Activated naive CD4-positive, alpha-beta T cell treated with anti-CD3 and anti-CD28 coated beads, Interleukin-2, amount 10 ng/mL, durations not matched to agents 7 days and 5 days (primary cell): ENCODE data around the gene ST7.

ENCODE experiments used
- CTCF ChIA-PET: fragments of 350-600 bp; sonication (Branson Sonifier 250); formaldehyde crosslinking; loops from one replicate; lab custom pipeline; 2021; ENCODE audit warnings: antibody characterized with exemption; lab: Charles Lee
- DNase-seq: peaks from one replicate; pipeline ENCODE4 v3.0.0-alpha.2; 2020
- H3K27ac Mint-ChIP-seq: one replicate; pipeline ENCODE4 v1.8.0; 2021; ENCODE audit warnings: mild to moderate bottlenecking, moderate library complexity, mixed read lengths
- H3K27me3 Mint-ChIP-seq: one replicate; pipeline ENCODE4 v1.8.0; 2021; ENCODE audit warnings: mild to moderate bottlenecking, mixed read lengths
- H3K36me3 Mint-ChIP-seq: one replicate; pipeline ENCODE4 v1.8.0; 2021; ENCODE audit warnings: mixed read lengths
- H3K4me1 Mint-ChIP-seq: one replicate; pipeline ENCODE4 v1.8.0; 2021; ENCODE audit warnings: mixed read lengths
- H3K4me3 Mint-ChIP-seq: one replicate; pipeline ENCODE4 v1.8.0; 2021; ENCODE audit warnings: mild to moderate bottlenecking, moderate library complexity, mixed read lengths
- H3K9me3 Mint-ChIP-seq: one replicate; pipeline ENCODE4 v1.8.0; 2021; ENCODE audit warnings: mixed read lengths

The ST7 gene

DNA sequence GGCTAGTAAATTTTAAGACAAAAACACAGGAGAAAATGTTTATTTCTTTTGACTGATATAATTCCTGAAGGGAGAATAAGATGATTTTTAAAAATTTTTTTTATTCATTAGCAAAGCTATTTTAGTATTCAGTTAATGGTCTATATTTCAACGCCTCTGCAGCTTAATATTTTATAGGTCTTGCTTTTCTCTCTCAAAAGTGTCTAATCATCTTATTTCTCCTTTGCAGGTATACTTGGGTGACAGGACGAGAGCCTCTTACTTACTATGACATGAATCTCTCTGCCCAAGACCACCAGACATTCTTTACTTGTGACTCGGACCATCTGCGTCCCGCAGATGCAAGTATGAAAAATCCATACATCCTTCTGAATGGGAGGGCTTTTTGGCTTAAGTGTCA lies 177.0 kb downstream of the ST7 start:
- no peaks in the 10 kb centered on the region for H3K36me3 Mint-ChIP-seq
- CTCF ChIA-PET, result interaction anchor here (1.0 to 1.6 kb wide), 6 partner anchors 10 to 200 kb away, joined by 3 to 6 read pairs (median 4); no protein-coding TSS in a partner anchor
- peaks cover 4% of the 10 kb centered on the region for H3K4me1 Mint-ChIP-seq
- H3K4me3 Mint-ChIP-seq, result no peak overlapping the region
- no peak for DNase-seq
- H3K27me3 Mint-ChIP-seq, result peaks cover 3% of the 10 kb centered on the region
- H3K9me3 Mint-ChIP-seq, result no peaks in the 10 kb centered on the region
- H3K27ac Mint-ChIP-seq, result no peak overlapping the region

DNA sequence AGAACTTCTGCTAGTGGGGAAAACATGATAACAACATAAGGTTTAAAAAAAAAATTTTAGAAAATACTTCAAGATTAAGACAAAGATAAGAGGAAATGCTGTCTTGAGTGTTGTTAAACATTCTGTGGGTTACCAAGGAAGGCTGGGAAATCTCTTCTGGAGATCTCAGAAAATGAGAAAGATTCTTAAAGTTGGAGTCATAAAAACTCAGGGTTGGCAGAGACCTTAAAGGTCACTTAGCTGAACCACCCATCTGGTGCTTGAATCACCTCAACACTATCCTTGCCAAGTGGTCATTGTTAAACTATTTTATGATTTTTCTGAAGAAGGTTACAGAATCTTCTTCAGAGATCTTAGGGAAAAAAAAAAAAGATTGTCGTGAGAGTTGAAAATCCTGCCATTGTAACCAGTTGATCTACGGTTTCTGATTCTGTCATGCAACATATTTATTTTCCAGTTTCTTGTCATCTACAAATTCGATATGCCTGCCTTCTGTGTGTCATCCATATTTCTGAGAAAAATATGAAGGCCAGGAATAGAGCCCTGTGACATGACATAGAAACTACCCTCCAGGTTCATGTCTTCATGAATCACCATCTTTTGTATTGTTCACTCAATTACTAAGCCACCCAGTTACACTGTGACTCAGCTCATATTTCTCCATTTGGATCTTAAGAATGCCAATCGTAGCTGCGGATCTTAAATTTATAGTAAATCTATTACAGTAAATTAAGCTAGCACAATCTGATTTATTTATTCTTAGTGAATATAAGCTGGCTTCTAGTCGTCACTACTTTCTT lies 179.2 kb downstream of the ST7 start:
- Mint-ChIP-seq H3K4me1 (peaks cover 4% of the 10 kb centered on the region), H3K27ac (no peak overlapping the region), H3K9me3 (no peaks in the 10 kb centered on the region), H3K27me3 (peaks cover 3% of the 10 kb centered on the region), H3K4me3 (no peak overlapping the region), H3K36me3 (no peaks in the 10 kb centered on the region)
- no peak for DNase-seq
- CTCF ChIA-PET, result interaction anchor here (0.5 to 1.2 kb wide), 2 partner anchors 146 to 202 kb away, joined by 3 read pairs; no protein-coding TSS in a partner anchor

DNA sequence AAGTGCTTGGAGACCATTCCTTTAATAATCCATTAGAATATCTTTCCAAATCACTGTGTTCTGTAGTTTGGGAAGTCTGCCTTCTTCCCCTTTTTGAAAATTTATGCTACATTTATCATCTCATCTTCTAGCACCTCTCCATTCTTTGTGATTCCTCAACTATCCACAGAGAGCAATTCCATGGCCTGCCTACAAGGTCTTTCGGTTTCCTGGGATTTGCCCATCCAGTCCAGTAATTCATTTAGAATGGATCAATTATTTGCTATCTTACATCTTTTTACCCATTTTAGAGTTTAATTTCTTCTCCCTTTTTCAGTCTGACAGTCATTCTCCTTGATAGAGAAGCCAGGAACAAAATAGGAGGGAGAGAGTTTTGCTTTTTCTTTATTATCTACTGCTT lies 179.8 kb downstream of the ST7 start:
- Mint-ChIP-seq H3K4me3 (no peak overlapping the region), H3K4me1 (peaks cover 4% of the 10 kb centered on the region), H3K9me3 (no peaks in the 10 kb centered on the region), H3K36me3 (no peaks in the 10 kb centered on the region), H3K27ac (no peak overlapping the region), H3K27me3 (peaks cover under 1% of the 10 kb centered on the region)
- CTCF ChIA-PET, result interaction anchor here (0.5 kb wide), 1 partner anchor 203 kb away, joined by 3 read pairs; no protein-coding TSS in a partner anchor
- DNase-seq, result no peak

DNA sequence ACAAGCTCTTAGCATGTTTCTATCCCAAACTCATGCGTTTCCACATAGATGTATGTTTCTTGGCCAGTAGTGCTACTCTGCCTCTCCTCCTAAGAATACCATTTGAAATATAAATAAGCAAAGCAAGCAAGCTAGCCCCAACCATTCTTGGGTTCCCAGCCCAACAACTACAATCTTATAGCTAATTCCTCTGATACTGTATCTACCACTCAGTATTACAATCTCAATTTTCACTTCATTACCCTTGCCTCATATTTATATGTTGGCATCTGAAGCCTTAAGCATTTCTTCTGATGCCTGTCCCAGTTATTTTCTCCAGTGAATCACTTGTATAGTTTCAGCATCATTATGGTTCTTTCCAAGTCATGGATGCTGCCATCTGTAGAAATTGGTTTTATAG lies 181.1 kb downstream of the ST7 start:
- Mint-ChIP-seq H3K4me1 (peaks cover 4% of the 10 kb centered on the region), H3K4me3 (no peak overlapping the region), H3K27me3 (no peaks in the 10 kb centered on the region), H3K36me3 (no peaks in the 10 kb centered on the region), H3K9me3 (no peaks in the 10 kb centered on the region), H3K27ac (no peak overlapping the region)
- no peak for DNase-seq
- CTCF ChIA-PET, result interaction anchor here (1.2 to 2.2 kb wide), 3 partner anchors 9 to 204 kb away, joined by 3 to 9 read pairs (median 7); no protein-coding TSS in a partner anchor

DNA sequence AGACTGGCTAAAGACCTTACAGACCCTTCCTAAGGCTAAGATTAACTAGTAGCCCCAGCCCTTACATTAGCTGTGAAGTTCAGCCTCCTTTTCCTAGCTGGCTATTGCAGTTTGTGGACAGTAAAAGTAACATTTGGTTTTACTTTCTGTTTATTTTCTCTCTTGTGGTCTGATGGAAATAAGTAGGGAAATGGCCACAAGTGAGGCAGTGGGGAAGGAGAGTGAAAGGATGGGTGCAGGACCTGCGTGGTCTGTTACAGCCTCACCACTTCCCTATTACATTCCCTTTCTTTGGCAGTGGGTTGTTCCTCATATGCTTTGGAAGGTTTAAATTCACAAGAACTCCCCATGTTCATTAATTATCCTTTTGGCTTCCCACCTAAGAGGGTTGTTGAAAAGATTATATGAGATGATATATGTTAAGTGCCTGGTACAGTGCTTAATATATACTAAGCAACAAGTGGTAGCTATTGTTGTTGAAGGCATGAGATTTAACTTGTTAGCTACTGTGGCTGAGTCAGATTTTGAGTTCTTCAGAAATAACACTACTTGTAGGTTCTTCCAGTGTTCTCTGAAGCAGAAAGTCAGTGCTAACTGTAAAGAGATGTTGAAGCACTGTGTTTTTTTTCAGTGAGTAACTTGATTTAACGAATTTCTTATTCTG lies 181.7 kb downstream of the ST7 start:
- Mint-ChIP-seq H3K27ac (no peak overlapping the region), H3K9me3 (no peaks in the 10 kb centered on the region), H3K4me3 (no peak overlapping the region), H3K27me3 (no peaks in the 10 kb centered on the region), H3K4me1 (peaks cover 4% of the 10 kb centered on the region), H3K36me3 (no peaks in the 10 kb centered on the region)
- CTCF ChIA-PET, result interaction anchor here (1.2 to 2.2 kb wide), 3 partner anchors 10 to 205 kb away, joined by 3 to 9 read pairs (median 7); no protein-coding TSS in a partner anchor
- no peak for DNase-seq

DNA sequence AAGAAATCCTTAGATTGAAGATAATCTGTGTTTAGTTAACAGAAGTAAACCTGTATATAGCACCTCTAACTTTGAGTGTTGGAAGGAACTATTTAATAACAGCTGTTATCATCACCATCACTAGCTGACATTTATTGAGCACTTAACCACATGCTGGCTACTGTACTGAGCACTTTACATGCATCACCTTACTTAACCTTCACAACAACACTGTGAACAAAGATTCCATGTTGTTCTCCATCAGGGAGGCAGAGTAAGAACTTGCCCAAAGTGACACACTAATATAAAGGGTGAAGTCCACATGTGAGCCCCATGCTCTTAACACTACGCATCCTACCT lies 182.2 kb downstream of the ST7 start:
- H3K4me1 Mint-ChIP-seq, result peaks cover 4% of the 10 kb centered on the region
- no peak for DNase-seq
- no peaks in the 10 kb centered on the region for H3K36me3 Mint-ChIP-seq
- no peaks in the 10 kb centered on the region for H3K27me3 Mint-ChIP-seq
- no peak overlapping the region for H3K4me3 Mint-ChIP-seq
- H3K27ac Mint-ChIP-seq, result no peak overlapping the region
- no peaks in the 10 kb centered on the region for H3K9me3 Mint-ChIP-seq
- CTCF ChIA-PET, result interaction anchor here (1.8 to 2.2 kb wide), 2 partner anchors 10 to 150 kb away, joined by 7 to 9 read pairs; no protein-coding TSS in a partner anchor

DNA sequence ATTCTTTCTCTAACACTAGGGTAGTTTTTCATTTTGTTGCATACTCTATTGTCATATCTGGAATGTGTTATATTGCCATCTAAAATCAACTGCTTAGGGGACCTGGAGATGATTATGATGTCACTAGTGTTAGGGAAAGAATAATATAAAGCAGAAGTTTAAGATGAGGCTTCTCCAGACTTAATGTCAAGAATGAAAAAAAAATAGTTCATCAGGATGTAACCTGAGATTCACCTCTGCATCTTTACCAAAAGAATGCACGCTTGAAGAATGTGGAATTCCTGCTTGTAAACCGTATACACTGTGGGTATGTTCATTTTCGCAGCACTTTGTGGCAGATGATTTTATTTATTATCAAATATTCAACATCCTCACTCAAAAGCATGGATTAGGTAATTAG lies 184.6 kb downstream of the ST7 start:
- Mint-ChIP-seq H3K27me3 (no peaks in the 10 kb centered on the region), H3K36me3 (no peaks in the 10 kb centered on the region), H3K4me1 (peaks cover 4% of the 10 kb centered on the region), H3K4me3 (no peak overlapping the region), H3K27ac (no peak overlapping the region), H3K9me3 (no peaks in the 10 kb centered on the region)
- CTCF ChIA-PET, result no interaction called here
- DNase-seq, result no peak

DNA sequence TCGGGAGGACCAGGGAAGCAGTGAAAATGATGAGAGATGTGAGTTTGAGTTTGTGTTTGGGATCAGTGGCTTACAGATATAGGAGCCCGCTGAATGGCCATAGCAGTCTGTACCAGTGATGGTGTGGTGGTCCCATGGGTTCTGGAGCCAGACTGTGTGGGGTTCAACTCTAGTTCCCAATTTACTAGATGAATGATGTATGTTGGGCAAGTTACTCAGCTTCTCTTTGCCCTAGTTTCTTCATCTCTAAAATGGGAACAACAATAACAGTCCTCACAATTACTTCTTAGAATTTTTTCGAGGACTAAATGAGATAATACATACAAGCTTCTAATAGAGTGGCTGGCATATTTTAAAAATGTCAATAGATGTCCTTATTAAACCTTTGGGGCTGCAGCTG lies 185.2 kb downstream of the ST7 start:
- H3K36me3 Mint-ChIP-seq, result no peaks in the 10 kb centered on the region
- no peak for DNase-seq
- H3K4me1 Mint-ChIP-seq, result peaks cover 9% of the 10 kb centered on the region
- no peaks in the 10 kb centered on the region for H3K27me3 Mint-ChIP-seq
- H3K4me3 Mint-ChIP-seq, result no peak overlapping the region
- no peak overlapping the region for H3K27ac Mint-ChIP-seq
- CTCF ChIA-PET, result no interaction called here
- H3K9me3 Mint-ChIP-seq, result no peaks in the 10 kb centered on the region

DNA sequence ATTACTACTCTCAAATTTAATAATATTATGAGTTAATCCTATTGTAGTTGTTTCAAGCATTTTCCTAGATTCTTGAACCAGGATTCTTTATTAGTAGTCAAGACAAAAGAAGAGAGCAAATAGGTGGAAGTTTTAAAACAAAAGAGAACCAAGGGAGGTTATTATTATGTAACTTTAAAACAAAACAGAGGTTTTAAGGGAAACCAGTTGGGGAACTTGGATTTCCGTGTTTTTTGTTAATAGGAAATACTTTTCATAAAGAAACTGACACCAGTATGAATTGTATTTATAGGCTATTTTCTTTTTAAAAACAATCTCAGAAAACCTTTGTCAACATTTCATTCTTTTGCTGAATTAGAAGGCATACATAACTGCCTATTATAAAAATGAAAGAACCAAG lies 185.7 kb downstream of the ST7 start:
- peaks cover 9% of the 10 kb centered on the region for H3K4me1 Mint-ChIP-seq
- DNase-seq, result no peak

DNA sequence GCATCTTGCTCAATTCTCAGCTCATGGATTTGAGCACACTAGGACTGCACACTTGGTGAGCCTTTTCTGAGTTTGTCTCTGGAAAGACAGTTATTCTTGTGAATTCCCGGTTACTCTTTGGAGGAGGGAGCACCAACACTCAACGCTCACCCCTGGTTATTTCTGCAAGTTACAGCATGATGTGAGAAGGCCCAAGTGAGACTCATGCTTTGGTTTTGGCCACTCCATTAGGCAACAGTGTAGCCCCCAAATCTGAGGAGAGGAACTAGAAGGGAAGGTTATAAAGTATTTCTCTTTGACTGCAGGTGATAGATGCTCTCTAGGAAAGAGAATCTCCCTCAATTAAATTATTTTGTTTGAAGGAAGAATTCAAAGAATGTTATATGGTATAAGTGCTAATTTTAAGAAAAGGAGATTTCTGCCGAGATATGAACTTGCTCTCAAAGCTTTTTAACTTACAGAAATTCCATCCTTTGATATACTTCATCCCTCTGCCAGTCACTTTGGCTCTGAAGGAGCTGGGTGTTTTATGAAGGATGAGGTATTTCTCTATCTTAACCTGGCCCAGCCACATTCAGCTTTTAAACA lies 186.2 kb downstream of the ST7 start:
- Mint-ChIP-seq H3K9me3 (no peaks in the 10 kb centered on the region), H3K27ac (no peak overlapping the region), H3K27me3 (no peaks in the 10 kb centered on the region), H3K36me3 (no peaks in the 10 kb centered on the region), H3K4me1 (peaks cover 9% of the 10 kb centered on the region), H3K4me3 (no peak overlapping the region)
- CTCF ChIA-PET, result interaction anchor here (0.8 to 1.1 kb wide), 2 partner anchors 12 to 154 kb away, joined by 3 to 4 read pairs; no protein-coding TSS in a partner anchor
- DNase-seq, result no peak

More for the DNA sequence above, 185.7 kb downstream of the ST7 start:
- CTCF ChIA-PET, result interaction anchor here (1.1 kb wide), 1 partner anchor 11 kb away, joined by 4 read pairs; no protein-coding TSS in a partner anchor
- Mint-ChIP-seq H3K36me3 (no peaks in the 10 kb centered on the region), H3K4me3 (no peak overlapping the region), H3K9me3 (no peaks in the 10 kb centered on the region), H3K27me3 (no peaks in the 10 kb centered on the region), H3K27ac (no peak overlapping the region)

DNA sequence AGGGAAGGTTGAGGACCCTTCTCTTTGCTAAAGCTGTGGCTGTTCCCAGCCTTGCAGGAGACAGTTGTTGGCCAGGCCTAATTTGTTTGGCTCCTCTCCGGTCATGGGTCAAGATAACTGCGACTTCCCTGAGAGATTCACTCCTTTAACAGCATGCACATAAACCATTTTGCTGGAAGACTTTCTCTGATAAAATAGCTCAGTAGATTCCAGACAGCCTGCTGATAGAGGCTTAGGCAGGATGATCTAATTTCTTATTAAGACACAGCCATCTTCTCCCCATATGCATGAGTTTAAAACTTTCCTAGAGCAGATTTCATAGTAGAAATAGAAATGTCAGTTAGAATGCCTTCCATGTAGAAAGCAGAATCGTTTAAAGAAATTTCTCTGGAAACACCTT lies 187.6 kb downstream of the ST7 start:
- no peaks in the 10 kb centered on the region for H3K36me3 Mint-ChIP-seq
- CTCF ChIA-PET, result interaction anchor here (0.8 kb wide), 1 partner anchor 13 kb away, joined by 3 read pairs; no protein-coding TSS in a partner anchor
- DNase-seq, result no peak
- no peak overlapping the region for H3K27ac Mint-ChIP-seq
- H3K4me3 Mint-ChIP-seq, result no peak overlapping the region
- no peaks in the 10 kb centered on the region for H3K27me3 Mint-ChIP-seq
- peaks cover 5% of the 10 kb centered on the region for H3K4me1 Mint-ChIP-seq
- H3K9me3 Mint-ChIP-seq, result no peaks in the 10 kb centered on the region

DNA sequence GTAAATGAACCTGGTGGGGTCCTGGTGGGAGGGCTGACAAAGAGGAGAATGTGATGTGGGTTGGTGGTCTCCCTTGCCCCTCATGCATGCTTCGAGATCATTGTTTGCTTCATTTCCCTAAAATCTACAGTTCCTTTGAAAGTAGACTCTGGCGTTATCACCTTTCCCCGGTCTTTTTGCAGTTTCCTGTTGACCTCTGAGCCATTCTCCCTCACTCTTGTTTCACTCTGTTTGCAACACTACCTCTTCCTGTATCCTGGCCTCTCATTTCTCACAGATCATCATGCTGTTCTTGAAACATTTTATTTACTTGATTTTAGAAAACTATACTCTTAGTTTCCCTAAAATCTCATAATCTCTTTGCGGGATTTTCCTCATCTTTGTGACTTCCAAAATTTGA lies 189.8 kb downstream of the ST7 start:
- H3K4me3 Mint-ChIP-seq, result no peak overlapping the region
- no peaks in the 10 kb centered on the region for H3K9me3 Mint-ChIP-seq
- no peak for DNase-seq
- H3K27ac Mint-ChIP-seq, result no peak overlapping the region
- CTCF ChIA-PET, result no interaction called here
- peaks cover 5% of the 10 kb centered on the region for H3K4me1 Mint-ChIP-seq
- H3K36me3 Mint-ChIP-seq, result no peaks in the 10 kb centered on the region
- H3K27me3 Mint-ChIP-seq, result no peaks in the 10 kb centered on the region

DNA sequence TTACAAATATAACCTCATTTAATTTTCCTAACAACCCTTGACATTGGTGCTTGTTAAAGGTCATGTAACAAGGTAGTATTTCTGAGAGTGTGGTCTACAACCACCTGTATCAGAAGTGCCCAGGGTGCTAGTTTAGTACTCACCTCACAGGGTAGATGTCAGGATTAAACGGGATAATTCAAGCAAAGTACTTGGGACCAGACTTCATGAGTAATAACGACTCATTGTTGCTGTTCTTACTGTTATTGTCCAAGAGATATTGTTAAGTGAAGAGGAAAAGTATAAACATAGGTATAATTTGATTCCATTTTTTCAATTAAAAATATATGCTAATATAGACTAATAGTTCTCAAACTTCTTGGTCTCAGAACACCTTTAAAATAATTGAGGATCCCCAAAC lies 190.3 kb downstream of the ST7 start:
- H3K4me1 Mint-ChIP-seq, result peaks cover 5% of the 10 kb centered on the region
- no peak for DNase-seq
- H3K9me3 Mint-ChIP-seq, result no peaks in the 10 kb centered on the region
- no peaks in the 10 kb centered on the region for H3K36me3 Mint-ChIP-seq
- no peaks in the 10 kb centered on the region for H3K27me3 Mint-ChIP-seq
- CTCF ChIA-PET, result no interaction called here
- no peak overlapping the region for H3K4me3 Mint-ChIP-seq
- no peak overlapping the region for H3K27ac Mint-ChIP-seq

DNA sequence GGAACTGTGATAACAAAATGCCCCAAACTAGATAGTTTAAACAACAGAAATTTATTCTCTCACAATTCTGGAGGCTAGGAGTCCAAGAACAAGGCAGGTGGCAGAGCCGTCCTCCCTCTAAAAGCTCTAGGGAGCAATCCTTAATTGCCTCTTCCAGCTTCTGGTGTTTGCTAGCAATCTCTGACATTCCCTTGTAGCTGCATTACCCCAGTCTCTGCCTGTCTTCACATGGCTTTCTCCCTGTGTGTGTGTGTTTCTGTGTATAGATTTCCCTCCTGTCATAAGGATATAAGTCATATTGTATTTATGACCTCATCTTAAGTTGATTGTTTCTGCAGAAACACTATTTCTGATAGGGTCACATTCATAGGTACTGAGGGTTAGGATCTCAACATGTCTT lies 192.0 kb downstream of the ST7 start:
- no peak overlapping the region for H3K27ac Mint-ChIP-seq
- DNase-seq, result no peak
- no peaks in the 10 kb centered on the region for H3K27me3 Mint-ChIP-seq
- CTCF ChIA-PET, result interaction anchor here (1.8 kb wide), 1 partner anchor 18 kb away, joined by 6 read pairs; no protein-coding TSS in a partner anchor
- peaks cover 5% of the 10 kb centered on the region for H3K4me1 Mint-ChIP-seq
- H3K4me3 Mint-ChIP-seq, result no peak overlapping the region
- no peaks in the 10 kb centered on the region for H3K36me3 Mint-ChIP-seq
- no peaks in the 10 kb centered on the region for H3K9me3 Mint-ChIP-seq
